OCI-LY7 (cell line): ENCODE results near the gene ITIH1. TPM values are rescaled to one million over a fixed set of nuclear protein-coding genes. Genes with fewer than 3 reads are reported as not detected.
A peak's percentile ranks its signal among the peaks of the same experiment; 100 is the strongest.

Experiments used
- BruUV-seq: library from RNA; stranded (reverse); fragments of 400-500 nt; replicated peaks from 2 replicates; lab custom pipeline; 2021; lab: Mats Ljungman, UMichigan
- CTCF ChIA-PET: fragments of 300-600 bp; sonication (Branson Sonifier 250); formaldehyde crosslinking; loops from one replicate; lab custom pipeline; 2022; ENCODE audit warnings: antibody characterized with exemption; ENCODE audit not compliant: unreplicated experiment; lab: Charles Lee
- POLR2A ChIA-PET: fragments of 300-600 bp; sonication (Branson Sonifier 250); formaldehyde crosslinking; loops from one replicate; lab custom pipeline; 2022; ENCODE audit warnings: antibody characterized with exemption; lab: Charles Lee
- DNase-seq: peaks from one replicate; pipeline ENCODE4 v3.0.0-alpha.2; 2015; ENCODE audit warnings: low spot score
- H2AFZ ChIP-seq: fragments of 200-600 bp; sonication (generic), shearing (Covaris generic); 2 replicates; pipeline ENCODE4 v1.6.1; 2014; ENCODE audit warnings: mild to moderate bottlenecking, antibody characterized with exemption, low read length, moderate library complexity
- H3K27ac ChIP-seq: fragments of 200-600 bp; sonication (generic); 2 replicates; pipeline ENCODE4 v1.5.1; 2014; ENCODE audit warnings: mixed run types, low read depth, mild to moderate bottlenecking, moderate library complexity, low read length, inconsistent platforms; ENCODE audit not compliant: poor library complexity, severe bottlenecking
- H3K36me3 ChIP-seq: fragments of 200-600 bp; sonication (generic); 2 replicates; pipeline ENCODE4 v1.6.1; 2014; ENCODE audit warnings: mild to moderate bottlenecking, antibody characterized with exemption, low read length, moderate library complexity, mixed read lengths; ENCODE audit not compliant: insufficient read depth
- H3K4me1 ChIP-seq: fragments of 200-600 bp; sonication (generic); 2 replicates; pipeline ENCODE4 v1.5.1; 2014; ENCODE audit warnings: mild to moderate bottlenecking, low read length; ENCODE audit not compliant: insufficient read depth, poor library complexity, severe bottlenecking
- H3K4me2 ChIP-seq: fragments of 200-600 bp; sonication (generic); 2 replicates; pipeline ENCODE4 v1.6.1; 2014; ENCODE audit warnings: mild to moderate bottlenecking, low read length
- H3K4me3 ChIP-seq: fragments of 200-600 bp; sonication (generic); 2 replicates; pipeline ENCODE4 v1.5.1; 2014; ENCODE audit warnings: mild to moderate bottlenecking, low read depth, low read length; ENCODE audit not compliant: poor library complexity, severe bottlenecking
- H3K79me2 ChIP-seq: fragments of 200-600 bp; sonication (generic); 2 replicates; pipeline ENCODE4 v1.6.1; 2016; ENCODE audit warnings: low read depth, mild to moderate bottlenecking, low read length, moderate library complexity, mixed read lengths; ENCODE audit not compliant: insufficient read depth
- H3K9me2 ChIP-seq: fragments of 200-600 bp; sonication (generic); 2 replicates; pipeline ENCODE4 v1.6.1; 2016; ENCODE audit warnings: mild to moderate bottlenecking, low read length, mixed read lengths; ENCODE audit not compliant: insufficient read depth
- H3K9me3 ChIP-seq: fragments of 200-600 bp; sonication (generic); 2 replicates; pipeline ENCODE4 v1.6.1; 2014; ENCODE audit warnings: mild to moderate bottlenecking, mixed run types, low read length, mixed read lengths
- H4K20me1 ChIP-seq: fragments of 200-600 bp; sonication (generic); 2 replicates; pipeline ENCODE4 v1.6.1; 2014; ENCODE audit warnings: mild to moderate bottlenecking, antibody characterized with exemption, low read length, moderate library complexity, mixed read lengths; ENCODE audit not compliant: insufficient read depth
- CTCF ChIP-seq: fragments of 200-600 bp; sonication (generic); conservative IDR thresholded peaks from 2 replicates; pipeline ENCODE4 v1.5.1; 2014; ENCODE audit warnings: mild to moderate bottlenecking, antibody characterized with exemption, low read length, moderate library complexity, mixed read lengths
- EZH2phosphoT487 ChIP-seq: fragments of 200-600 bp; sonication (generic); IDR thresholded peaks from 2 replicates; pipeline ENCODE4 v1.6.1; 2018; ENCODE audit warnings: low read depth, borderline replicate concordance, mild to moderate bottlenecking, mixed run types, antibody characterized with exemption, low read length, moderate library complexity, mixed read lengths
- intact Hi-C: fragments of 100-400 bp; cut with micrococcal nuclease; formaldehyde crosslinking; loops from one replicate; pipeline ENCODE4 v1.10.0; 2022; ENCODE audit not compliant: unreplicated experiment
- total RNA-seq, 2 experiments: library from RNA; depleted of rRNA in 1 of 2; stranded (reverse); fragments of >200 nt in 1 of 2; shearing (Covaris generic) in 1 of 2; gene quantifications; 2 replicates each; pipeline ENCODE4 v1.2.3, GENCODE V29; 2014 to 2022

The ITIH1 gene
- total RNA-seq, 2 experiments from 2014 or later: not detected

- no peak overlapping the region for H3K27ac ChIP-seq
- ChIA-PET CTCF (no interaction called here), POLR2A (interaction anchor here (1.0 kb wide), 1 partner anchor 141 kb away, joined by 4 read pairs; no protein-coding TSS in a partner anchor)
- no TSS peak for BruUV-seq
- H4K20me1 ChIP-seq: no peaks in the 10 kb centered on the region
- intact Hi-C loops: no loop called here
- no peak for TF ChIP-seq EZH2phosphoT487
- TF ChIP-seq CTCF: no peak
- no peaks in the 10 kb centered on the region for H3K9me3 ChIP-seq
- peaks cover 74% of the 10 kb centered on the region for H3K36me3 ChIP-seq
- no peaks in the 10 kb centered on the region for H3K79me2 ChIP-seq
- DNase-seq: no peak
- no peaks in the 10 kb centered on the region for H3K9me2 ChIP-seq
- no peak overlapping the region for H2AFZ ChIP-seq
- H3K4me2 ChIP-seq: no peak overlapping the region
- H3K4me3 ChIP-seq: no peak overlapping the region
- H3K4me1 ChIP-seq: no peaks in the 10 kb centered on the region
These were observed 21.3 kb upstream of the ITIH1 start for GRCh38 chr3:52756141-52756540.

GRCh38 chr3:52763466-52763865 is 13.9 kb upstream of the ITIH1 start:
- peaks cover 79% of the 10 kb centered on the region for H3K36me3 ChIP-seq
- no peaks in the 10 kb centered on the region for H3K9me3 ChIP-seq
- no TSS peak for BruUV-seq
- DNase-seq: no peak
- H3K79me2 ChIP-seq: no peaks in the 10 kb centered on the region
- no peaks in the 10 kb centered on the region for H3K9me2 ChIP-seq
- no peak overlapping the region for H3K27ac ChIP-seq
- ChIA-PET POLR2A (no interaction called here), CTCF (no interaction called here)
- no peak for TF ChIP-seq CTCF
- TF ChIP-seq EZH2phosphoT487: no peak
- no peak overlapping the region for H2AFZ ChIP-seq
- intact Hi-C loops: no loop called here
- no peaks in the 10 kb centered on the region for H3K4me1 ChIP-seq
- H4K20me1 ChIP-seq: no peaks in the 10 kb centered on the region
- no peak overlapping the region for H3K4me3 ChIP-seq
- H3K4me2 ChIP-seq: no peak overlapping the region

GRCh38 chr3:52769786-52770455 is 7.5 kb upstream of the ITIH1 start:
- no peaks in the 10 kb centered on the region for H3K9me3 ChIP-seq
- ChIA-PET CTCF (interaction anchor here (0.6 kb wide), 1 partner anchor 360 kb away, joined by 3 read pairs; no protein-coding TSS in a partner anchor), POLR2A (interaction anchor here (0.9 to 1.9 kb wide), 2 partner anchors 36 to 63 kb away, joined by 4 to 11 read pairs; no protein-coding TSS in a partner anchor)
- H3K4me1 ChIP-seq: peaks cover 19% of the 10 kb centered on the region
- TF ChIP-seq CTCF (no peak), EZH2phosphoT487 (no peak)
- peaks cover 14% of the 10 kb centered on the region; the same call in 1 of the 2 replicates for H3K79me2 ChIP-seq
- peak overlapping the region; percentile 75 for H3K4me3 ChIP-seq
- BruUV-seq: no TSS peak
- peak; percentile 7 for DNase-seq
- H3K27ac ChIP-seq: no peak overlapping the region
- intact Hi-C loops: loop anchor here (1.0 kb wide), 1 partner anchor 62 kb away; no protein-coding TSS in a partner anchor
- H3K36me3 ChIP-seq: peaks cover 23% of the 10 kb centered on the region
- peaks cover 4% of the 10 kb centered on the region; the same call in 1 of the 2 replicates for H4K20me1 ChIP-seq
- H3K9me2 ChIP-seq: no peaks in the 10 kb centered on the region
- peak overlapping the region; percentile 73; the same call in 1 of the 2 replicates for H2AFZ ChIP-seq
- peak overlapping the region; percentile 78 for H3K4me2 ChIP-seq
